Hematopoietic multipotent progenitor cell treated with erythropoietin and hydrocortisone succinate and interleukin-3 and kit ligand, for 6 days (in vitro differentiated cells): Measurements from ENCODE around the gene PYGM.
A peak's percentile ranks its signal among the peaks of the same experiment; 100 is the strongest.

Experiments used
- DNase-seq: peaks from one replicate; pipeline ENCODE4 v3.0.0-alpha.2; 2015

The PYGM gene

GRCh38 chr11:64790205-64791095, 30.7 kb upstream of the PYGM start:
- DNase-seq: no peak

- DNase-seq: no peak
These were observed 29.8 kb upstream of the PYGM start for GRCh38 chr11:64789331-64790204.

DNA sequence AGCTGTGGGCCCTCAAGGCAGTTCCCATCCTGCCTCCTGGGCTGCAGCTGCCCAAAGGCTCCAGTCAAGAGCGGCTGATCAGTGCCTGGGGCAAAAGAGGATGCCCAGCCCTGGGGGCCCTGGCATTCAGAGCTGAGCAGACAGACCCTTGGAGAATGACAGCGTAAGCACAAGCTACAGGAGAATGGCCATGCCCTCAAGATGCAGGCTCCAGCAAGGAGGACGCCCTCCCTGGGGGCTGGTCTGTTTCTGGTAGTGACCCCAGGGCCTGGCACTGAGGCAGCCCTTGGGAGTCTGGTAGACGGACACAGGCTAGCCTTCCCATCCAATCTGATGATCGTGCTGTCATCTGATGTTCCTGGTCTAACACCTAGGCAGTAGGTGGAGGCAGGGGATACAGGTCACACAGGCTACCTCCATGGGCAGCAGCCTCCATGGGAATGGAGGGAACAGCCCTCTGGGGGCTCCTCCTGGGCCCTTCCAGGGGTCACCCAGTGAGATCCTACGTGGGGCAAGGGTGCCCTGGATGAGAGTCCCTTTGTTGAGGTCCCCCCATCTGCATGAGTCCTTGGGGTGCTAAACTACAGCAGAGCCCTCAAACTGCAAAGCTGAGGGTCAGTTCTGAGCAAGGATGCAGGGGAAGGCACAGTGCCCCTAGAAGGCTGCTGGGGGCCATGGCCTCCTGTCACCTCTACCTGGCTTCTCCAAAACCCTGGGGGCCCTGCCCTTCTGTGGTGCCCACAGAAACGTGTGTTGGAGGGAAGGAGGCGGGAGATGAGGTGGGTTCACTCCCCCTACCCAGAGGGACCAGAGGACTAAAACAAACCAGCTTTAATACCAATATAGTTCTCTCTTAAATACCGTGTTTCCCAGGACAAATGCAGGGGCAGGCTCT, 28.8 kb upstream of the PYGM start:
- no peak for DNase-seq

GRCh38 chr11:64787526-64788320, 27.9 kb upstream of the PYGM start:
- peak; percentile 84 for DNase-seq

DNA sequence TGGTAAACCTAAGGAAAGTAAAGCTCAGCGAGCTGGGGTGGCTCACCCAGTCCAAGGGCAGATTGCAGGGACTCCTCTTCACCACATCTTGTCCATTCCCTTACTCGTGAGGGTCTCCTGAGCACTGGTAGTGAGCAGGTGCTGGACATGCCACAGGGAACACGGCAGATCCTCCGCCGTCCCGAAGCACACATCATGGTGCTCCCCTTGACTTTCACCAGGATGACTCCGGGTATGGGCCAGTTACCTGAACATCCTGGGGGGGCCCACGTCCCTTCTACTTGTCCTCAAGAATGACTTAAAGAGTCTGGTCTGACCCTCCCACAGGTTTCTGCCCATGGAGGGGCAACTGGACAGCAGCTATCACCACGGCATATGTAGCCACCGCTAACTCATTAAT, 26.5 kb upstream of the PYGM start:
- DNase-seq: no peak

GRCh38 chr11:64784813-64785581, 25.2 kb upstream of the PYGM start:
- no peak for DNase-seq

DNA sequence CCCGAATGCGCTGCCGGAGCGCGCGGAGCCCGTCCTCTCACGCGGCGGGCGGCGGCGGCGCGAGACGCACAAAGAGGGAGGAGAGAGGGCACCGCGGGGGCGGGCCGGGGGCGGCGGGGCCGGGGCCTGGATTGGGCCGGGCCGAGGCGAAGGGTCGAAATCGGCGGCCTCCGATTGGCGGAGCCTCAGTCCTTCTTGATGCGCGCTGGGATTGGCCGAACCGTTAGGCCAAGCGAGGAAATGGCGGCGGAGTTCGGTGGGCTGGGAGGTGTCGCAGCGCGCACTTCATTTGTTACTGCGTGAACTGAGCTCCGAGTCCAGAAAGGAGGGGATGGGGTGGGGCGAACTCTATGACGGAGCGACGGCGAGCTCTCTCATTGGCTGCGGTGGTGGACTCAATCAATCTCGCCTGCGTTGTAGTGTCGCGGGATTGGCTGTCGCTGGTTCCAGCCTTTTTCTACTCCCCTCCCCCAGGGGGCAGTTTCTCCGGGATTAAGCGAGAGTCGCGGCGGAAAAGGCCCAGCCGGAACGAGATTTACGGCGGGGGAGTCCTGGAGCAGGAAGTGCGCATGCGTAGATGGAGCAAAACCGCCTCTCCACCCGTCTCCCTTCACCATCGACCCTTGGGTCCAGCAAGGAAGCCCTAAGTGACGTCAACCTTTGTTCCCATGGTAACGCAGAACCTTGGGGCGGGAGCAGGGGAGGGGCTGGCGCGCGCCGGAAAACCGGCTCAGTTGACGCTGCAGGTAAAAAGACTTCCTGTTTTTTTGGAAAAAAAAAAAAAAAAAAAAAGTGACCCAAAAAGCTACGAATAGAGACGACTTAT, 18.9 kb upstream of the PYGM start, which contains the start of gene SF1:
TSS of gene SF1 (minus strand) at position 70 of the 826 bp plus-strand sequence. CDS start 150 bp downstream, outside the sequence.
- DNase-seq: peak; percentile 100

DNA sequence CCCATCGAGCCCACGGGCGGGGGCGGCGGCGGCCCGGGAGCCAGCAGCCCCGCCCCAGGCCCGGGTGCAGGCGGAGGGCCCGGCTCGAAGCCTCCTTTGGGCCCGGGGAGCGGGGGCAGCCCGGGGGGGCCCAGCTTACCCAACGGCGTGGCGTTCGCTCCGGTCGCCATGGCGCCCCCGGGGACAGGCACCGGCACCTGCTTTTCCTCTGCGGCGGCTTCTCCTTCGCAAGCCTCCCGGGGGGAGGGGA, 18.4 kb upstream of the PYGM start:
- DNase-seq: no peak

DNA sequence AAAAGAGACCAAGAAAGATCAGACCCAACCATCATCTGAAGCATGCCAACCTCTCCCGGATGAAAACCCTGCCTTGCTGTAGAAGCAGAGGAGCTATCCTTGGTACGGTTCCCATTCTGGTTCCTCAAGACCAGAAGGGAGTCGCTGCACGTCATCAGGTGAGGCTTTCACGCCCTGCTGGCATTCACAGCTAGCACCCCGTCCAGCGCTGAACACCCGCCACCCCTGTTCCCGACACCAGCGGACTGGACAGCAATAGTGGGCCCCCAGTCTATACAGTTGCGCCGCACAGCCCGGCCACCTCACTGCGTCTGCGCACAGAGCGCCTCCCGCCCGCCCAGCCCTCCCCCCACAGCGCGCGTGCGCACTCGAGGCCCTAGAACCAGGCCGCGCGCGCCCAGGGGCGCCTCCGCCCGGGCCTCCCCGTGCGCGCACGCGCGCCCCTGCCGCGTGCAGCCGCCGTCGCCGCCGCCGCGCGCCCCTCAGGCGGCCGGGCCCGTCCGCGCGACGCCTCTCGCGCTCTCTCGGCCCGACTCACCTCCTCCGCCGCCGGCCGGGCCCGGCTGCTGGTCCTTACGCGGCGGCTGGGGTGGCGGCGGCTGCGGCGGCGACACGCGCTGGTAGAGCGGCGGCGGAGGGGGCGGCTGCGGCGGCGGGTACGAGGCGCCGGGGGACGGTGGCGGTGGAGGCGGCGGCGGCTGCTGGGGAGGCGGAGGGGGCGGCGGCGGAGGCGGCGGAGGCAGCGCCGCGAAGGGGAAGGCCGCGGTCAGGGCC, 17.9 kb upstream of the PYGM start:
- DNase-seq: peak; percentile 94

DNA sequence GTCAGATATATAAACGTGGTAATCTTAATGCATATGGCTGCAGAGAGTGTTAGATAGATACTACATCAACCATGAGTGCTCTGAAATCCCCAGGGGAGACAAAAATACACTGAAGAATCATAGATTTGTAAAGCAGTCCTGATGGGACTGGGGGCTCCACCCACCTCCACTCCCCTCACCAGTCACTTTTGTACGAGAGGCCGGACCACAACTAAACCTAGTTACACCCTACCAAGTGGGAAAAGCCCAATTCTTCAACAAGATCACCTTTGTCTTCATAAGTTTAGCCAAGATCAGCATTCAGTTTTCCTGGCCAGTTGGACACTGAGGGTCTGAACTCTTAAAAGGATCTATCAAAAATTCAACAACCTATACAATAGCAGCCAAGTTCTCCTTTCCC, 17.1 kb upstream of the PYGM start:
- DNase-seq: no peak

- no peak for DNase-seq
These were observed 16.7 kb upstream of the PYGM start for GRCh38 chr11:64776425-64776824.

DNA sequence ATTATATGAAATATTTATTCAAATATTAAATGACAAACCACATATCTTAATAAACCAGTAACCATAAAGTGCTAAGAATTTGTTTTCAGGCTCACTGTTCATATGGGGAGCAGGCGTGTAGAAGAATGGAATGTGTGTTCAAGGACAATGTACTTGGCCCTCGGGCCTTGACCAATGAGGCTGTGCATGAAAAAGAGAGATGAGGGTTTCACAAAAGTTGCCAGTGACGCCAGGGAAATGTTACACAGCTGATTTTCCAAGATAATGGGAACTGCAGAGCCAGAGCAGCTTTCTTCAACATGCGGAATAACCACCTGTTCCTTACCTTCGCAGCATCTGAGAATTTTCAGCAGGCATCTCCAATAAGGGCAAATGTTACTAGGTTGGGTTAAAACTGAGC, 14.4 kb upstream of the PYGM start:
- DNase-seq: no peak

DNA sequence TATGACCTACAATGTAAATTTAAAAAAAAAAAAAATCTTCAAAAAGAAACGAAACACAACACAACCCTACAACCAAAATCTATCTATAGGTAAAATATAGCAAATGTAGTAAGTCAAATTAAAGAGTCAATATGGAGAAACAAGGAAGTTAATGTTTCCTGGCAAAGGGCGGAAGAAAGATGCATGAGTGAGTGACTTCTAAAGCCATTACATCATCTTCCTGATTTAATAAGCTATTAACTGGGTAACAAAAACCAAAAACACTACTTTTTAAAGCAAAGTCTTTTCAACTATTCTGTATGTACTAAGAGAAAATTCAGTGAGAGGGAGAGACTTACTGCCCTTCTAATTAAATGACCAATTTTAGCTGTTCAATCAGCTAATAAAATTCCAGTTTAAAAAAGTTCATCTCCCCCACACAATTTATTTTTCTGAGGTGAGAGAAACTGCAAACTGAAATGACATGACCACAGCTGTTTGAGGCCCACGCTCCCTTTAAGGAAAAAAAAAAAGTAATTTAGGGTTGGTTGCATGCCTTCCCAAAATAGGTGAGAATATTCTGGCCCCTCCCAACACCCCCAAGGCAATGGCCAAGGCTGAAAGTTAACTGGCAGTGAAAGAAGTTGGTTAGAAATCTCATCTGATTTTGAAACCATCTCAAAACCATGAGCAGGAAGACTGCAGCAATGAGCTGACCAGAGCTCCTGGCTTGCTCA, 12.7 kb upstream of the PYGM start:
- peak; percentile 48 for DNase-seq

- DNase-seq: no peak
These were observed 12.1 kb upstream of the PYGM start for GRCh38 chr11:64771861-64772260.

DNA sequence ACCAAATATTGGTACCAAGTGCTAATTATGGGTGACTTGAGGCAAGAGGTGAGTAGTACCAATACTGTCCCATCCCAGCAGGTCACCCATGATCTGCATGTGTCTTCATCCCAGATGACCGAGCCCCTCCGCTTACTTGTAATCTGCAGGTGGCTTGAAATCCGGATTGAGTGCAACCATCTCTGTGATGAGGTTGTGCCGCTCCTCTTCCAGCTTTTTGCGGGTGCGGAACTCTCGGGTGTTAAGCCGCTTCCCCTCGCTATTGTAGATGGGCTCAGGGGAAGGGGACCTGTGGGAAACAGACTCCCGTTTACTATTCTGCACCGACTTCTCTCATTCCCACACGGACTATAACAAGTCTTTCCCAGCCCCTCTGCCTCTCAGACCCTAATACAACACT, 10.3 kb upstream of the PYGM start:
- DNase-seq: no peak

DNA sequence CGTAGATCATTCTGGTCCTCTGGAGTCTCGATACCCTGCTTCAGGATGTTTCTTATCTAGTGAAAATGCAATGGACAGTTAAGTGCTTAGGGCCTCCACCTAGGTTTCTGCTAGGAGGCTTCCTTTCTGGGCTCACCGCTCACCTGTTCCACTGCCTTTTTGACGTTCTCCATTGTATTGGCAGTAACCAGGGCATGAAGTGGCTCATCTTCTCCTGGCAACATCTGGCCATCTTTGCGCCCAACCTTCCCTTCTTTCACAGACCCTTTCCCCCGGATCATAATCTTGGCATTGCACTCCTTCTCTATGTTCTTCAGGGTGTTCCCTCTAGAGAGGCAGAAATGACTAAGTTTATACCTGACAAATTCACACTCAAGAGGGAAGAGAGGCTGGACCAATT, 9.5 kb upstream of the PYGM start:
- no peak for DNase-seq

DNA sequence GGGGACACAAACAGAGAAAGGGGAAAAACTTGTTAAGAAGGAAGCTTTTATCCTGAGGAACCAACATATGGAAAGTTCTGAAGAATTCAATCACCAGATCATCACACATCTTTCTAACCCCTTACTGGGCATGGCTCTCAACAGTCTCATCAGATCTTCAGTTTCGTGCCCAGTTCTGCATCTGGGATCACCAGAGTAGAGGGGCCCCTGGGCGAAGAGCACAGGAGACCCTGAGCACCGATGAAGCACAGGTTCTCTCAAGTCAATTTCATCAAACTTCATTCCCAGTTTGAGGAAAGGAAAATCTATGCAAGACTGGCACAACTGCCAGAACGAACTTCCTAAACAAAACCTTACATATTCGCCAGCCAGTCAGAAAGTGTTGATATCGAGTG, 8.5 kb upstream of the PYGM start:
- no peak for DNase-seq

- peak; percentile 91 for DNase-seq
These were observed 7.8 kb upstream of the PYGM start for GRCh38 chr11:64767344-64768299.
